HepG2 (cell line): ENCODE data around the gene PCYT2. TPM values are rescaled to one million over a fixed set of nuclear protein-coding genes. Genes with fewer than 3 reads are reported as not detected.

Experiments used
- ARHGAP35 ChIP-seq: sonication (generic); formaldehyde crosslinking; IDR thresholded peaks from 2 replicates; pipeline ENCODE4 v1.9.0; 2022; ENCODE audit warnings: mild to moderate bottlenecking, inconsistent platforms, moderate library complexity, missing genetic modification reagents, borderline replicate concordance
- ATF1 ChIP-seq: IDR thresholded peaks from 2 replicates; pipeline ENCODE4 v1.6.1; 2016; ENCODE audit warnings: mild to moderate bottlenecking, control low read depth
- CHCHD3 ChIP-seq: sonication (generic); formaldehyde crosslinking; IDR thresholded peaks from 2 replicates; pipeline ENCODE4 v1.8.0; 2022; ENCODE audit warnings: mild to moderate bottlenecking, missing genetic modification reagents, moderate library complexity
- KAT7 ChIP-seq: IDR thresholded peaks from 2 replicates; pipeline ENCODE4 v1.6.1; 2018; ENCODE audit warnings: borderline replicate concordance, missing compliant biosample characterization
- NFKB2 ChIP-seq: sonication (generic); formaldehyde crosslinking; IDR thresholded peaks from 2 replicates; pipeline ENCODE4 v1.4.0; 2020; ENCODE audit warnings: missing genetic modification reagents, borderline replicate concordance
- POLR2AphosphoS5 ChIP-seq: IDR thresholded peaks from 2 replicates; pipeline ENCODE4 v1.6.1; 2012; ENCODE audit warnings: low read depth, low read length
- RNF2 ChIP-seq: fragments of 450-650 bp; conservative IDR thresholded peaks from 2 replicates; pipeline ENCODE4 v1.6.1; 2016; ENCODE audit warnings: low read depth
- SMC3 ChIP-seq: IDR thresholded peaks from 2 replicates; pipeline ENCODE4 v1.6.1; 2011; ENCODE audit warnings: low read length, improper control_type of control experiment
- SMYD3 ChIP-seq: sonication (generic); formaldehyde crosslinking; IDR thresholded peaks from 2 replicates; pipeline ENCODE4 v1.8.1; 2023; ENCODE audit warnings: mild to moderate bottlenecking, missing genetic modification reagents
- SP1 ChIP-seq, 2 experiments: fragments of 450-650 bp in 1 of 2; sonication (generic) in 1 of 2; formaldehyde crosslinking in 1 of 2; IDR thresholded peaks; 2 replicates each; pipeline versions ENCODE4 v1.4.0 to v1.6.1; 2016 to 2020; ENCODE audit warnings: missing genetic modification reagents in 1 of 2
- SRSF1 ChIP-seq: fragments of 200-400 bp; formaldehyde crosslinking; optimal IDR thresholded peaks from 2 replicates; pipeline ENCODE3; 2017; ENCODE audit warnings: mild to moderate bottlenecking, low read depth, low read length, moderate library complexity
- TGIF2 ChIP-seq: IDR thresholded peaks from 2 replicates; pipeline ENCODE4 v1.6.1; 2016; ENCODE audit warnings: control low read depth, missing compliant biosample characterization
- ZNF180 ChIP-seq: sonication (generic); formaldehyde crosslinking; IDR thresholded peaks from 2 replicates; pipeline ENCODE4 v1.4.0; 2020; ENCODE audit warnings: low read depth, missing genetic modification reagents, borderline replicate concordance
- ZNF256 ChIP-seq: sonication (generic); formaldehyde crosslinking; conservative IDR thresholded peaks from 2 replicates; pipeline ENCODE4 v1.4.0; 2020; ENCODE audit warnings: missing genetic modification reagents
- ZNF350 ChIP-seq: sonication (generic); formaldehyde crosslinking; IDR thresholded peaks from 2 replicates; pipeline ENCODE4 v1.4.0; 2020; ENCODE audit warnings: mild to moderate bottlenecking, low read depth, missing genetic modification reagents, borderline replicate concordance
- ZNF562 ChIP-seq: sonication (generic); formaldehyde crosslinking; IDR thresholded peaks from 2 replicates; pipeline ENCODE4 v1.8.0; 2022; ENCODE audit warnings: missing genetic modification reagents, borderline replicate concordance
- ZNF607 ChIP-seq: sonication (generic); formaldehyde crosslinking; IDR thresholded peaks from 2 replicates; pipeline ENCODE4 v1.5.1; 2020; ENCODE audit warnings: missing genetic modification reagents, mild to moderate bottlenecking, borderline replicate concordance
- ZNF616 ChIP-seq: sonication (generic); formaldehyde crosslinking; IDR thresholded peaks from 2 replicates; pipeline ENCODE4 v1.5.0; 2020; ENCODE audit warnings: low read depth, mild to moderate bottlenecking, missing genetic modification reagents
- ZNF841 ChIP-seq: sonication (generic); formaldehyde crosslinking; IDR thresholded peaks from 2 replicates; pipeline ENCODE4 v1.8.1; 2023; ENCODE audit warnings: missing genetic modification reagents, borderline replicate concordance
- ZSCAN20 ChIP-seq: sonication (generic); formaldehyde crosslinking; IDR thresholded peaks from 2 replicates; pipeline ENCODE4 v1.4.0; 2020; ENCODE audit warnings: missing genetic modification reagents, mild to moderate bottlenecking, borderline replicate concordance
- polyA plus RNA-seq, 8 experiments: library from polyadenylated mRNA; depleted of rRNA in 3 of 8; stranded (reverse) in 7 of 8; unstranded in 1 of 8; fragments of >200 nt; fragmentation: Illumina TruSeq in 4 of 8; extraction: Trizol in 4 of 8; gene quantifications; 2 replicates each; pipeline versions ENCODE4 v1.2.1 to v1.2.3, GENCODE V29; 2011 to 2016; ENCODE audit warnings: low read depth in 4 of 8, missing spikeins in 1 of 8, mixed read lengths in 1 of 8; ENCODE audit not compliant: insufficient read depth in 1 of 8
- total RNA-seq, 5 experiments: library from RNA; depleted of rRNA; stranded (reverse); fragments of >200 nt; fragmentation: Illumina TruSeq; extraction: Trizol; gene quantifications; 2 replicates each; pipeline ENCODE4 v1.2.3, GENCODE V29; 2016; ENCODE audit warnings: low read depth in 1 of 5
- TF ChIP-seq, protein P1 (sequence below): sonication (generic); formaldehyde crosslinking; conservative IDR thresholded peaks from 2 replicates; pipeline ENCODE4 v1.8.0; 2022; ENCODE audit warnings: missing genetic modification reagents
- TF ChIP-seq, protein P2 (sequence below): sonication (generic); formaldehyde crosslinking; conservative IDR thresholded peaks from 2 replicates; pipeline ENCODE4 v1.8.0; 2022; ENCODE audit warnings: low read depth, missing genetic modification reagents
- TF ChIP-seq, protein P3 (sequence below): sonication (generic); formaldehyde crosslinking; IDR thresholded peaks from 2 replicates; pipeline ENCODE4 v1.4.0; 2020; ENCODE audit warnings: missing genetic modification reagents, borderline replicate concordance
- TF ChIP-seq, protein P4 (sequence below): sonication (generic); formaldehyde crosslinking; IDR thresholded peaks from 2 replicates; pipeline ENCODE4 v1.5.0; 2020; ENCODE audit warnings: missing genetic modification reagents, mild to moderate bottlenecking, borderline replicate concordance

The PCYT2 gene
- total and polyA plus RNA-seq, 2 of the 13 experiments (the other 11 are each of a cell fraction or from before 2014, with no cell fraction given) = 147 to 297 TPM

DNA sequence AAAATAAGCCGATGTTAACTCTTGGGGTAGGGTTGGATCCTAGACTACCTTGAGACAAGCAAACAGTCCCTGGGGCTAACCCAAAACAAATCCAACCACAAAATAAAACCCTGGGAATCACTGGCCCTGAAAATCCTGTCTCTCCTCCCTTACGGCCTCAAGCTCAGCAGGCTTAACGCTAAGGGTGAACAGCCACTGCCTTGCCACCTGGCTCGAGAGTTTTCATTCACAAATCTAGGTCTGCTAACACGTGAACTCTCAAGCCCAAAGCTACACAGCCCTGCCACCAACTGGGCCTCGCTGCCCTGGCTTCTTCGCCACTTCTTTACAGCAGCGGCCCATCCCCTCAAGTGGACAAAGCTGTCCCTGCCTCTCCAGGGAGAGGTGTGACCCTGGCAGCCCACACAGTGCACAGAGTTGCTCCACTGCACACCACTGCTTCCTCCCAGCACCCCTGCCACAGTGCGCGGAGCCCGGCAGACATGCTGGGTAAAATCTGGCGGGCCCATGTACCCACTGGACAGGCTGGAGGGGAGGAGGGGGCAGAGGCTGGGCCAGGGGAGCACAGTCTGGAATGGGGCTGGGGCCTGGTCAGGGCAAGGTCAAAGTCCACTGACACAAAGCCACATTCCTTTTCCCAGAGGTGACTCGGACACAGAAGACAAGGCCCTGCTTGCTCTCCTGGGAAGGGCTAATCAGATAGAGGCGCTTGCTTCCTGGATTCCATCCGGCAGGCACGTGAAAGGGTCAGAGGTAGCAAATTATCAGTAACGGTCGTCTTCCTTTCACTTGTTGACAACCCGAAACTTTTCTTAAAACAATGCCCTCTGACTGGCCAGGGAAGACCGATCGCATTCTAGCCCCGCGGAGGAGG is 996 bp downstream of the PCYT2 start (continued):
- TF ChIP-seq CHCHD3 (CRISPR knock-in tag) = no peak; the same call in 1 of the 2 replicates
- TF ChIP-seq RNF2 = 0 out of 2 replicates have a peak, but pooled peaks have one; percentile 13
- peak; percentile 89 for TF ChIP-seq TGIF2 (CRISPR knock-in tag)
- TF ChIP-seq ZNF562 (CRISPR knock-in tag) = no peak
- peak; percentile 55; the same call in 1 of the 2 replicates for TF ChIP-seq ZNF607 (CRISPR knock-in tag)
- no peak for TF ChIP-seq SP1 (IDR thresholded peaks at IDR 0.05)
- TF ChIP-seq SP1 (CRISPR knock-in tag; IDR thresholded peaks at IDR 0.05) = peak; percentile 34; the same call in 1 of the 2 replicates
- TF ChIP-seq, protein P1, sequence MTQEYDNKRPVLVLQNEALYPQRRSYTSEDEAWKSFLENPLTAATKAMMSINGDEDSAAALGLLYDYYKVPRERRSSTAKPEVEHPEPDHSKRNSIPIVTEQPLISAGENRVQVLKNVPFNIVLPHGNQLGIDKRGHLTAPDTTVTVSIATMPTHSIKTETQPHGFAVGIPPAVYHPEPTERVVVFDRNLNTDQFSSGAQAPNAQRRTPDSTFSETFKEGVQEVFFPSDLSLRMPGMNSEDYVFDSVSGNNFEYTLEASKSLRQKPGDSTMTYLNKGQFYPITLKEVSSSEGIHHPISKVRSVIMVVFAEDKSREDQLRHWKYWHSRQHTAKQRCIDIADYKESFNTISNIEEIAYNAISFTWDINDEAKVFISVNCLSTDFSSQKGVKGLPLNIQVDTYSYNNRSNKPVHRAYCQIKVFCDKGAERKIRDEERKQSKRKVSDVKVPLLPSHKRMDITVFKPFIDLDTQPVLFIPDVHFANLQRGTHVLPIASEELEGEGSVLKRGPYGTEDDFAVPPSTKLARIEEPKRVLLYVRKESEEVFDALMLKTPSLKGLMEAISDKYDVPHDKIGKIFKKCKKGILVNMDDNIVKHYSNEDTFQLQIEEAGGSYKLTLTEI (CRISPR knock-in tag) = no peak
- no peak for TF ChIP-seq ATF1
- no peak for TF ChIP-seq ZNF841 (CRISPR knock-in tag)
- peak; percentile 88 for TF ChIP-seq KAT7 (CRISPR knock-in tag)
- TF ChIP-seq ZNF256 (CRISPR knock-in tag) = 0 out of 2 replicates have a peak, but pooled peaks have one; percentile 67
- peak; percentile 95 for TF ChIP-seq ZNF350 (CRISPR knock-in tag)
- TF ChIP-seq NFKB2 (CRISPR knock-in tag) = peak; percentile 86
- TF ChIP-seq, protein P2, sequence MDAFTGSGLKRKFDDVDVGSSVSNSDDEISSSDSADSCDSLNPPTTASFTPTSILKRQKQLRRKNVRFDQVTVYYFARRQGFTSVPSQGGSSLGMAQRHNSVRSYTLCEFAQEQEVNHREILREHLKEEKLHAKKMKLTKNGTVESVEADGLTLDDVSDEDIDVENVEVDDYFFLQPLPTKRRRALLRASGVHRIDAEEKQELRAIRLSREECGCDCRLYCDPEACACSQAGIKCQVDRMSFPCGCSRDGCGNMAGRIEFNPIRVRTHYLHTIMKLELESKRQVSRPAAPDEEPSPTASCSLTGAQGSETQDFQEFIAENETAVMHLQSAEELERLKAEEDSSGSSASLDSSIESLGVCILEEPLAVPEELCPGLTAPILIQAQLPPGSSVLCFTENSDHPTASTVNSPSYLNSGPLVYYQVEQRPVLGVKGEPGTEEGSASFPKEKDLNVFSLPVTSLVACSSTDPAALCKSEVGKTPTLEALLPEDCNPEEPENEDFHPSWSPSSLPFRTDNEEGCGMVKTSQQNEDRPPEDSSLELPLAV (CRISPR knock-in tag) = no peak
- TF ChIP-seq, protein P3, sequence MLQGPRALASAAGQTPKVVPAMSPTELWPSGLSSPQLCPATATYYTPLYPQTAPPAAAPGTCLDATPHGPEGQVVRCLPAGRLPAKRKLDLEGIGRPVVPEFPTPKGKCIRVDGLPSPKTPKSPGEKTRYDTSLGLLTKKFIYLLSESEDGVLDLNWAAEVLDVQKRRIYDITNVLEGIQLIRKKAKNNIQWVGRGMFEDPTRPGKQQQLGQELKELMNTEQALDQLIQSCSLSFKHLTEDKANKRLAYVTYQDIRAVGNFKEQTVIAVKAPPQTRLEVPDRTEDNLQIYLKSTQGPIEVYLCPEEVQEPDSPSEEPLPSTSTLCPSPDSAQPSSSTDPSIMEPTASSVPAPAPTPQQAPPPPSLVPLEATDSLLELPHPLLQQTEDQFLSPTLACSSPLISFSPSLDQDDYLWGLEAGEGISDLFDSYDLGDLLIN (CRISPR knock-in tag) = peak; percentile 67; the same call in 1 of the 2 replicates
- TF ChIP-seq SMC3 = no peak; the same call in 1 of the 2 replicates
- TF ChIP-seq, protein P4, sequence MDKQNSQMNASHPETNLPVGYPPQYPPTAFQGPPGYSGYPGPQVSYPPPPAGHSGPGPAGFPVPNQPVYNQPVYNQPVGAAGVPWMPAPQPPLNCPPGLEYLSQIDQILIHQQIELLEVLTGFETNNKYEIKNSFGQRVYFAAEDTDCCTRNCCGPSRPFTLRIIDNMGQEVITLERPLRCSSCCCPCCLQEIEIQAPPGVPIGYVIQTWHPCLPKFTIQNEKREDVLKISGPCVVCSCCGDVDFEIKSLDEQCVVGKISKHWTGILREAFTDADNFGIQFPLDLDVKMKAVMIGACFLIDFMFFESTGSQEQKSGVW (CRISPR knock-in tag) = no peak
- peak; percentile 88 for TF ChIP-seq POLR2AphosphoS5
- no peak for TF ChIP-seq SMYD3 (CRISPR knock-in tag)
- TF ChIP-seq SRSF1 = peak; percentile 72
- TF ChIP-seq ZSCAN20 (CRISPR knock-in tag) = peak; percentile 79
- TF ChIP-seq ARHGAP35 (CRISPR knock-in tag) = no peak
- 0 out of 2 replicates have a peak, but pooled peaks have one; percentile 41 for TF ChIP-seq ZNF180 (CRISPR knock-in tag)
- peak; percentile 34; the same call in 1 of the 2 replicates for TF ChIP-seq ZNF616
